Astrocyte of the cerebellum (primary cell): ENCODE measurements around the gene SLC23A1.

ENCODE experiments used
- DNase-seq: peaks from one replicate; pipeline ENCODE4 v3.0.0-alpha.2; 2011; ENCODE audit warnings: low read depth
- H3K4me3 ChIP-seq: 2 replicates; pipeline ENCODE4 v1.5.1; 2011; ENCODE audit warnings: mild to moderate bottlenecking, low read depth, low read length, moderate library complexity
- in situ Hi-C: cut with HindIII; loops from 2 replicates; pipeline ENCODE4 v1.10.0; 2017; ENCODE audit warnings: low sequenced_read_pairs
- TF ChIP-seq, protein P1 (sequence below): IDR thresholded peaks from 2 replicates; pipeline ENCODE4 v1.5.1; 2012; ENCODE audit warnings: low read length, low read depth, moderate library complexity, mild to moderate bottlenecking; ENCODE audit errors: missing control alignments

The SLC23A1 gene

DNA sequence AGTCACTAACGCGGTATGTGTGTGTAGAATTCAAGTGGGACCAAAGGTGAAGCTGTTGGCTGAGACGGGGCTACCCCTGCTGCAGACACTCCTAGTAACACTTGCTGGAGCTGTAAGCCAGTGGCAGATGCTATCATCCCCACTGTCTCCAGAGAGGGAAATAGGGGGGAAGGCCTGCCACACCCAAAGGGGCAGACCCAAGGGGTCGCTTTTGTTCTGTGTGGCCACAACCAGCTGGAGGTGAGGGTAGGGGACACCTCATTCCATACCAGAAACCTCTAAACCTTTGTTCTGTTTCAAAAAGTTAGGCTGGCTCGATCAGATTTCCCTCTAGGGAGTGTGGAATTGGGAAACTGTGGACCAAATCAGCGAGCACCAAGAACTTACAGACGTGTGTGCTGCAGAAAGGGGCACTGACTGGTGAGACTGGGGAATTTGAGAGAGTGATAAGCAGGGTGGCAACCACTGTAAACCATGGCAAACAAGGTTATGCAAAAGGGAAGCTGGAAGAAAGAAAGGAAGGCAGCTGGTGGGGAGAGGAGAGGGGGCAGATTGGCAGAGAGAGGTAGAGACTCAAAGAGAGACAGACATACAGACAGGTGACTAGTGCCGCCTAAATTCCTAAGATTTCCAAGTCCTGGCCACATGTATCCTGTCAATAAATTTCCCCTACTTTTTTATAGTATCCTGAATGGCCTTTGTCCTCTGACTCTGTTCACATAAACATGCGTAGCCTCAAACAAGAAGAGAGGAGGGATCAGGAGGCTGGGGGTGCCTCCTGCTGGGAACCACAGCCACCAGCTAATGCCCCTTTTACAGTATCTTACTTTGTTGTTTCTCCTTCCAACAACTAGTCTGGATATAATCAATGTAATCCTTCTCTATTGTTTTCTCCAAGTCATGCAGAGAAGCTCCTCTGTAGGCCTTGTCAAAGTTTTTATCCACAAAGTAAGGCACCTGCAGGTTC, 36.4 kb upstream of the SLC23A1 start:
- TF ChIP-seq, protein P1, sequence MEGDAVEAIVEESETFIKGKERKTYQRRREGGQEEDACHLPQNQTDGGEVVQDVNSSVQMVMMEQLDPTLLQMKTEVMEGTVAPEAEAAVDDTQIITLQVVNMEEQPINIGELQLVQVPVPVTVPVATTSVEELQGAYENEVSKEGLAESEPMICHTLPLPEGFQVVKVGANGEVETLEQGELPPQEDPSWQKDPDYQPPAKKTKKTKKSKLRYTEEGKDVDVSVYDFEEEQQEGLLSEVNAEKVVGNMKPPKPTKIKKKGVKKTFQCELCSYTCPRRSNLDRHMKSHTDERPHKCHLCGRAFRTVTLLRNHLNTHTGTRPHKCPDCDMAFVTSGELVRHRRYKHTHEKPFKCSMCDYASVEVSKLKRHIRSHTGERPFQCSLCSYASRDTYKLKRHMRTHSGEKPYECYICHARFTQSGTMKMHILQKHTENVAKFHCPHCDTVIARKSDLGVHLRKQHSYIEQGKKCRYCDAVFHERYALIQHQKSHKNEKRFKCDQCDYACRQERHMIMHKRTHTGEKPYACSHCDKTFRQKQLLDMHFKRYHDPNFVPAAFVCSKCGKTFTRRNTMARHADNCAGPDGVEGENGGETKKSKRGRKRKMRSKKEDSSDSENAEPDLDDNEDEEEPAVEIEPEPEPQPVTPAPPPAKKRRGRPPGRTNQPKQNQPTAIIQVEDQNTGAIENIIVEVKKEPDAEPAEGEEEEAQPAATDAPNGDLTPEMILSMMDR, result no peak
- in situ Hi-C loops, result loop anchor here (10.0 kb wide), 1 partner anchor 105 kb away; no protein-coding TSS in a partner anchor
- DNase-seq, result no peak
- no peak overlapping the region for H3K4me3 ChIP-seq

DNA sequence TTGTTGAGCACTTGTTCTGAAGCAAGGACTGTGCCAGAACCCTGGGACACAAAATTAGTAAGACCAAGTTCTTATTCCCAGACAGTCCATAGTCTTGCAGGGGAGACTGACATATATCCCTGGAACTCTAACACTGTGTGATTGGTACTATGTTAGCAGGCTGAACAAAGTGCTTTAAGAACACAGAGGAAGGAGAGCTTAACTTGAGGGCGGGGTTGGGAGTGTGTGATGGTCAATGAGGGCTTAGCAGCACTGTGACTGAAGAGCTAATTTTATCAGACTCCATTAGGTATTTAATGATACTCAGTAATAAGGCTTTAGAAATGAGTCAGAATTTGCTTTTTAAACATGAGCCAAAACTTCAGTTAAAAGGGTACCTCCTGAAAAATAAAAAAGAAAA, 35.7 kb upstream of the SLC23A1 start:
- no peak overlapping the region for H3K4me3 ChIP-seq
- no peak for DNase-seq
- in situ Hi-C loops, result loop anchor here (10.0 kb wide), 1 partner anchor 106 kb away; no protein-coding TSS in a partner anchor
- TF ChIP-seq, protein P1, result no peak

DNA sequence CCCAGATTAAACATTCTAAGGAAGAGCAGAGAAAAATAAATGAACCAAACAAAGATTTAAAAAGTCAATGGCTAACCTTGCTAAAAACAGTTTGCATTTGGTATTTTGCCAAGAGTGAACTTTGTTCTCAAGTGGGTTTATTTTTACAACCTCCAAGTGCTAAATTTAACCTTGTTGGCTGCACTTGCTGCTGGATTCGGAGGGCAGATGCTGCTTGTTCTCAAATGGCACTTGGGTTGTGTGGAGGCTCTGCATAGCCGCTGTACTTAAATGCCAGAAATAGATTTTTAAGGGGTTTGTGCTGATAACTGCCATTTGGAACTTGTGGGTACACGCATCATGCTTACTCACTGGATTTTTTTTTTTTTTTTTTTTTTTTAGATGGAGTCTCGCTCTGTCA, 34.1 kb upstream of the SLC23A1 start:
- no peak overlapping the region for H3K4me3 ChIP-seq
- TF ChIP-seq, protein P1, result no peak
- in situ Hi-C loops, result loop anchor here (10.0 kb wide), 1 partner anchor 108 kb away; no protein-coding TSS in a partner anchor
- DNase-seq, result no peak

DNA sequence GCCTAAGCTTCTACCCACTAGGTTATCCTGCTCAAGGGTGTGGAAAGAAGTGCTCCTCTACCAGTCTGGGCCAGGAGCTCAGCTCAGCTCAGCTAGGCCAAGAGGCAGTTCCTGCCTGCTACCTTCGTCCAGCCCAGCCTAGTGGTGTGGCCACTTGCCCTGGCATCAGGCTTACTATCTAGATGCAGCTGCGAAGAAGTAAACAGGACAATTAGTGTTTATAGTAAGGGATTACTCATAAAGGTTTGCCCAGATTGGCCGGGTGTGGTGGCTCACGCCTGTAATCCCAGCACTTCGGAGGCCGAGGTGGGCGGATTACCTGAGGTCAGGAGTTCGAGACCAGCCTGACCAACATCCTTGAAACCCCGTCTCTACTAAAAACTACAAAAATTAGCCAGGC, 33.6 kb upstream of the SLC23A1 start:
- no peak for DNase-seq
- H3K4me3 ChIP-seq, result no peak overlapping the region
- TF ChIP-seq, protein P1, result no peak
- in situ Hi-C loops, result loop anchor here (10.0 kb wide), 1 partner anchor 108 kb away; no protein-coding TSS in a partner anchor

DNA sequence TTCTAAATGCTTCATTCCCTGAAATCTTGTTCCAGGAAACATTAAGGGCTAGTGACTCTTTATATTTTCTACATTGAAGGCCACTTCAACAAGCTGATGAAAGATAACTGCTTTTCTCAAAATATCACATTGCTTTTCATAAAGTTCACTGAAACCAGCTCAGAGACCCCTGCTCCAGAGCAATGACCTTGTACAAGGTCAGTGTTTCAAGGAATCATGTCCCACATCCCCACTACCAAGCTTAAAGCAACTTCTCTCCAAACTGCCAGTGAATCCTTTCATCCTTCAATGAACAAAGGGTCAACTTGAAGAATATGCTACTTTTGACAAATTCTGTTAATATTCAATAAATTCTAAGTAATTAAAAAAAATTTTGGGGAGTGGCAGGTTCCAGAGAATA, 32.8 kb upstream of the SLC23A1 start:
- in situ Hi-C loops, result loop anchor here (10.0 kb wide), 1 partner anchor 109 kb away; no protein-coding TSS in a partner anchor
- DNase-seq, result no peak
- no peak overlapping the region for H3K4me3 ChIP-seq
- TF ChIP-seq, protein P1, result no peak

DNA sequence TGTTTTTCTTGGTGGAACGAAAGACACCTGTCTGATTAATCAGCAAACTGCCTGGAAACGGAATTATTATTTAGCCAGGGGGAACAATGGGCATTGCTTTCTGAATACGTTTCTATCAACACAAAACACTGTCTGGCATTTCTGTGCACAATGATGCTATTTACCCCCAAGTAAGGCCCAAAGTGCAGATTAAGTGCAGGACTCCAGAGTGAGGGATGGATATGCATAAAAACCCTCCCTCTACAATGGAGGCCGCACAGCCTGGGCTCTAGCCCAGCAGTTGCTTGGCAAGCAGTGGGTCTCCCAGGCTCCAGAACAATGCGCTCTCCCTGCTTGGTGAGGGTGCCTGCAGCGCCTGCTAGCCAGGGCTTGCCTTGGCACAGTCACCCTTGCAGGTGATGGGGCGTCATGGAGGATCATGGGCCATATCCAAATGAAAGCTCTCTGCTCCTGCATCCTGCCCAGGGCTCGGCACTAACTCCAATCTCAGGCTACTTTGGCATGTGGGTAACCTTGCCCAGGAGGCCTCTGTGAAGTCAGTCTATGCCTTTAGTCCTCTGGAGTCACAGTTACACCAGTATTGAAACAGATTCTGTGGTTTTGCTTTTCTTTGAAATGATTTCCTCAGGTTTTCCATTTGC, 32.2 kb upstream of the SLC23A1 start:
- no peak overlapping the region for H3K4me3 ChIP-seq
- DNase-seq, result no peak
- in situ Hi-C loops, result loop anchor here (10.0 kb wide), 1 partner anchor 109 kb away; no protein-coding TSS in a partner anchor
- TF ChIP-seq, protein P1, result no peak
